GM18868 (cell line): ENCODE measurements around the gene CEP70.
"Not testable (repeated sequence)": the region's sequence is repeated elsewhere in the genome, so short reads cannot be mapped to it uniquely, and the experiment has no call there.

Experiments used
- ATAC-seq: cut with Tn5 transposase; IDR thresholded peaks from one replicate; pipeline ENCODE4 v1.9.1; 2021; ENCODE audit warnings: mild to moderate bottlenecking, moderate library complexity; ENCODE audit not compliant: unreplicated experiment

The CEP70 gene

DNA sequence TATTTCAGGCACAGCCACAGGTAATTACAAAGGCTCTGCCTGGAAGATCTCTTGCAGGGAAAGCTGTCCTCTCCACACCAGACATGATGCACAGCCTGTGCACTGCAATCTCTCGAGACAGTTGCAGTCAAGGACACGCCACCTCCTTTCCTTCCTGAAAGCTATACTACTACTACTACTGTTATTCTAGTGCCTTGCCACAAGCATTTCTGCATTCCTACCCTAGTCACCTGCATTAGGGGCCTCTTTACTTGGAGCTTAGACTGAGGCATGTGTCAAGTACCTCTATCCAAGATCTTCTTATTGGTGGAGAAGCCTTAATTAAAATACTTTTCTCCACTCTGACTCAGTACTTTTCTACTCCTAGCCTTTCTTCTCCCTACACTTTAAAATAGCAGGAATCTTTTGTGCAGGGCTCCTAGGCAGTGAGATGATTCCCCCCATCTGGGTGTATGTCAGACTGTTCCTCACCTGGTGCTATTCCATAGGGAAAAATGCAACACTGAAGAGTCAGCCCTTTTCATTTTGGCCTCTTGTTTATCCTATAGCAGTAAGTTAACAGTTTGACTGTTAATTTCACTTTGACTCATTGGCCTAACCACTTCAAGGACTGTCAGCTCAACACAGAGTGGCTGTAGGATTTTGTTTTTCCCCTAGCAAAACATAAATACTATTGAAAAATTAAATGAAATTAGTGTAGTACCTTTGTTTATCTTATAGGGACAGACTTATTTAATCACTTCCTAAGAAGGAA is 80.8 kb downstream of the CEP70 start:
- ATAC-seq = peak; percentile 73

DNA sequence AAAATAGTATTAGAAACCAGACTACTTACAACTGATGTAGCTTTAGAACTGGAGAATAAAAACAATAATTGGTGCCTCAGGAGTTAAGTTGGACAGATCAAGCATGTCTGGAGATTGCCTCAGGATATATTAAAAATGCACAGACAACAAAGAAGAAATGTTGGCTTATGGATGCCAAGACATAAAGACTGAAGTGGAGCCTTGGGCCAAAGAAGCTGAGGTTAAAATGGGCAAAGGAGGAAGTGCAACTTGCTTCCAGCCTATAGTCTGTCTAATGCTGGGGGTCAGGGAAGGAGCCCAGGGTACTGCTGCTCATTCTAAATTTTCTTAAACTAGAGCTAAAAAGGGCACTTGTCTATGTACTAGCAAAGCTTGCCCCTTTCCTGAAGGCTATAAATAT is 82.1 kb downstream of the CEP70 start:
- ATAC-seq = no peak

DNA sequence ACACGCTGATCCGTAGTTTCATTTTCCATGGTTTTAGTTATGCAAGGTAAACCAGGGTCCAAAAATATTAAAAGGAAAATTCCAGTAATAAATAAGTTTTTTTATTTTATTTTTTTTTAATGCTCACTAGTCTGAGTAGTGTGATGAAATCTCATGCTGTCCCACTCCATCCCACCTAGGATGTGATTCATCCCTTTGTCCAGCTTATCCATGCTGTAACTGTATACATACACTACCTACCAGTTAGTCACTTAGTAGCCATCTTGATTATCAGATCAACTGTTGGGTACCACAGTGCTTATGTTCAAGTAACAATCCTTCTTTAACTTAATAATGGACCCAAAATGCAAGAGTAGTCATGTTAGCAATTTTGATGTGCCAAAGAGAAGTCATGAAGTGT is 84.5 kb downstream of the CEP70 start:
- no peak for ATAC-seq

DNA sequence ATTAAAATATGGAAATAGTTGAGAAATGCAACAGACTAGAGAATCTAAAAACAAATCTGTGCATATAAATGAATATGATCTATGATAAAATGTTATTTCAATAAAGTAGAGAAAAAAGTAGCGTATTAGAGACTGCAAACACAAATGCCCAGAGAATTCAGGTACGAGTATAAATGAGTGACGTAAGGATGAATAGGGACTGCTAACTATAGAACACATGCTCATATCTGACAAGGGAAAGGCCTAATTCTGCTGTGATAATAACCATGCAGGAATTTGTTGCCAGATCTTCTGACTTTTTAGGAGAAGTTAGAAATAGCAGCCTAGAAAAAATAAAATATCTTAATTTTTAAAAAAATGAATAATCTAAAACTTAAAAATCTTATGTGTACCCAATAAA is 86.5 kb downstream of the CEP70 start:
- ATAC-seq = no peak

DNA sequence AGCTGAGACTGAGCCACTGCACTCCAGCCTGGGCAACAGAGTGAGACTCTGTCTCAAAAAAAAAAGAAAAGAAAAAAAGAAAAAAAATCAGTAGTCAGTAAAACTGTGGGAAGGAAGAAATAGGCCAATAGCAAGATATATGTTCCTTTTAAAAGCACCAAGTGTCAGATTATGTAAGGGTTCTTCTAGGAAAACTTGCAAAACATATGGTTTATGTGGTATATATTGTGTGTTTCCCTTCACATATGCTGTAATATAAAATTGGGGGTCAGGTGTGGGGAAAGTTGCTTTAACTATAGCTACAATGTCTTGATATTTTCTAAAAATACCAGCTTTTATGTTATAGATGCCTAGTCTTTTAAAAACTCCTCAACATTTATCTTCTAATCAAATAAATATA is 95.1 kb downstream of the CEP70 start:
- no peak for ATAC-seq

DNA sequence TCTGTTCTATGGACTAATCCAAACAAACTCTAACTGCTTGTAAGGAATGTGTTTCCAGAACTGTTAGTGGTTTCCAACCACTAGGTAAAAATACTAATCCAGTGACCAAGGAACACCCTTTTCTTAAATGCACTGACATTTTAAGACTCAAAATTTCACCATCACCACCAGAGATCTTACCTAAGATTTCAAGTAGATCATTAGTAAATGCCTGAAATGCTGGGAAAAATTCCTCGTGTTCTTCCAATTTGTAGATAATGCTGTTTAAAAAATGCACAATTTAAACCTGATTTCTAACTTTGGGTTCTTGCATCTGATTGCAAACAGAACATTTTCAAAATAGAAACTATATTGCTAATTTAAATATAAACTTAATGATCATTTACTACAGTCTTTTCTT is 96.2 kb downstream of the CEP70 start:
- ATAC-seq = no peak

DNA sequence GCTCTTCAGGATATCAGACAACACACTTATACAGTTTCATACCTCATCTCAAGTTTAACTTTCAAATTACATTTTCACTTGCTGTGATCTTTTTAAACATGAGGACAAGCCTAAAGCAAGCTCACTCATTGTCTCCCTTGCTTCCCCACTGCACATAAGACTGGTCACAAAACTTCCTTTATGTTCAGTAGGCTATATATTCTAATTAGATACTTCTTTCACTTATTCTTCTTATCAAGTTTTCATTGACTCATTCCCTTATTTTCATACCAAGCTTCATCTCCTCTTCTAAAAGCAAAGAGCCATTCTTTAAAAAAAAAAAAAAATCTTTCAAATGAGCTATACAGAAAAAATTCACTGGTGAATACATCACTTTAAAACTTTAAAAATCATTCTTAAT is 97.0 kb downstream of the CEP70 start:
- ATAC-seq = no peak

DNA sequence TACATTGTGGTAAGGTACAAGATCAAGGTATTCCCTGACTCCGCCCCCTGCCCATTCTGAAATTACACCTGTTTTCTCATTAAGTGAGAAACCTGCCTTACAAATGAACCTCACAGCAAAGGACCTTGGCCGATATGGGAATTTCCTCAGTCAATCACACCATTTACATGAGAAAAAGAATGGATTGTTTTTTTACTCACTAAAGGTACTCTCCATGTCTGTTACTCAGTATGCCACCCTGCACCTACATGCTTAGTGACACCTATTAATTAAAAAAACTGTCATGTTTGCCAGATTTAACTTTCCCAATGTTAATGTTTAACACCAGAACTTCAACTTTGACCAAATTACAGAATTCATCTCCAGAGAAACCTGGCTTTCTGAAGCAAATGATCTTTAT is 97.6 kb downstream of the CEP70 start:
- no peak for ATAC-seq

DNA sequence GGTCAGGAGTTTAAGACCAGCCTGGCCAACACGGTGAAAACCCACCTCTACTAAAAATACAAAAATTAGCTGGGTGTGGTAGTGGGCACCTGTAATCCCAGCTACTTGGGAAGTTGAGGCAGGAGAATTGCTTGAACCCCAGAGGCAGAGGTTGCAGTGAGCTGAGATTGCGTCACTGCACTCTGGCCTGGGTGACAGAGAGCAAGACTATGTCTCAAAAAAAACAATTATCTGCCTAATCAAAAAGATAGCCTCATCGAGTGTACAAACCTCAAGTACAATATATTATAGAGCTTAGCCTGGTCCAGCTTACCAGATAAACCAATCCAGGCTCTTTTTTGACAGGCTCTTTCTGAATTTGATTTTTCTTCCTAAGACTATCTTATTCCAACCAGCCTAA is 98.4 kb downstream of the CEP70 start:
- ATAC-seq = not testable (repeated sequence)

DNA sequence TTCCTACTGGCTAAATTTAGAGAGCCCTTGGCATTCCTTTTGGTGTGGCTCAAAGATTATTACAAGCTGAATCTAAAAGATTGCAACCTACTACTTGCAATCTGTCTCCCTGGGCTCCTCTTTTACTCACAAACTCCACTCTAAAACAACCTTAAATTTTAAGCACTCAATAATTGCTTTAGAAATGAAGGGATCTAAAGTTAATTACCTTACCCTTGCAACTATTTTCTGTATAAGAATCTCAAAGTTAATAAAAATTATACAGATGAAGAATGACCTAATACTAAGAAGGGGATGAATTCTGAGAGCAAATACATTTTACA is 99.5 kb downstream of the CEP70 start:
- no peak for ATAC-seq

DNA sequence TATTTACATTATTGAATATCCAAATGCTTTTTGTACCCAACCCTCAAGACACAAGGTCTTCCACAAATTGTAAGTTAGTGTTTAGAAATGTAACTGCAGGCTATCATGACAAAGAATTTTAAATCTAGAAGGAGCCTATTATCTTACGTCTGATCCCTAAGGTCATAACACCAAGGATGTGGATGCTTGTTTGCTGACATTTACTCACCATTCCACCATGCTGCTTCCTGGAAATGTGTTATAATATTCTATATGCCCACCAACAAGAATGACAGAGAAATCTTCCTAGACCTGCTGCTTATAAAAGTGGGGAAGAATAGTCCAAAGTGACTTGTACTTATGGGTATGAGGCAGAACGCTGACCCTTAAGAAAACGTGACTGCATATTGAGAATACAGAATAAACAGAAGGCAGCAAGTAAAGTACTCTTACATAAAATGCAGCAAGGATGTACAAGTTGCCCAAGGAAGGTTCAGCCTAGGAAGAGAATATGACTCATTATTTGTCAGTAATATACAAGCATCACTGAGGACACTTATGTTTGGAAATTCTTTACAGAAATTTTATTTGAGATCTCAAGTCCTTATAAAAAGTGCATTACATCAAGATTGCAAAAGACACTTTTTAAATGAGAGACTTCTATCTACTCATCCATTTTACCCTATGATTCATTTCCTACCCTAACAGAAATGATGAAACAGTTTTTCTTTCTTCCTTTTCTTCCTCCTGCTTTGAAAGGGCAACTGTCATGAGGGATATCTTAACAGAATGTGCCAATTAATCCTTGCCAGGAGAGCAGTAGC is 100.1 kb downstream of the CEP70 start:
- no peak for ATAC-seq

DNA sequence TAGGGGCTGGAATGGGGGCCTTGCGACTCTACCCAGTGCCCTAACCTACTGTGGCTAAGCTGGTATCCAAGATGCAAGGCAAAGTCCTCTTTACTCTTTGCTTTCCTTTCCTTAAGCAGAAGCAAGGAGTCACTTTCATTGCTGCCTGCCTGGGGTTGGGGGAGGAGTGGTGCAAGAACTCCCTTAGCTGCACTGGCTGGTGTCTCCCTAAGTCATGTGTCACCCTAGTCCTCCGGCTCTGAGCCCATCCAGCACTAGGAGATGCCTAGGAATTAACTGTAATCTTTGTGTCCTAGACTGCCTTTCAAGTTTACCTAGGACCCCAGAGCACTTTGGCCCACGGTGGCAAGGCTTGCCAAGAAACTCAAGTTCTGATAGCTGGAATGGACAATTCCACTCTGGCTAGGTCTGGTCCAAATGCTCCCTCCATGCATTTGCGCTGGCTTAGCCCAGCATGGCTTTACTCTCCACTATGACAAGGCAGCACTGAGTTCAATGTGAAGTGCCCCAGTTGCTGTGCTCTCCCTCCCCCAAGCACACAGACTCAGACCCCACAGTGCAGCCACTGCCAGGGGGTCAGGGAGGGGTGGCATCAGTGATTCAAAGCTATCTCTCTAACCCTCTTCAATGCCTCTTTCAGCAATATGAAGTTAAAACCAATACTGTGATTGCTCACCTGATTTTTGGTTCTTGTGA is 100.9 kb downstream of the CEP70 start:
- no peak for ATAC-seq

DNA sequence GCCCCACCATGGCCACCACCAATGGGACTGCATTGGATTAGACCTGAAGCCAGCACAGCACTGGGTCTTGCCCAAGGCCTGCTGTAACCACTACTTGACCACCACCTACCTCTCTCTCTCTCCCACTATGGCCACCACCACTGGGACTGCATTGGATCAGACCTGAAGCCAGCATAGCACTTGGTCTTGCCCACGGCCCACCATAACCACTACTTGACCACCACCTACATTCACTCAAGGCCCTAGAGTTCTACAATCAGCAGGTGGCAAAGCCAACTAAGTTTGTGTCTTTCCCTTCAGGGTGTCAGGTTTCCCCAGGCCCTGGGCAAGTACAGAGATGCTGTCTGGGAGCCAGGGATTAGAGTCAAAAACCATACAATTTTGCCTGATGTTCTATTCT is 102.1 kb downstream of the CEP70 start:
- no peak for ATAC-seq

DNA sequence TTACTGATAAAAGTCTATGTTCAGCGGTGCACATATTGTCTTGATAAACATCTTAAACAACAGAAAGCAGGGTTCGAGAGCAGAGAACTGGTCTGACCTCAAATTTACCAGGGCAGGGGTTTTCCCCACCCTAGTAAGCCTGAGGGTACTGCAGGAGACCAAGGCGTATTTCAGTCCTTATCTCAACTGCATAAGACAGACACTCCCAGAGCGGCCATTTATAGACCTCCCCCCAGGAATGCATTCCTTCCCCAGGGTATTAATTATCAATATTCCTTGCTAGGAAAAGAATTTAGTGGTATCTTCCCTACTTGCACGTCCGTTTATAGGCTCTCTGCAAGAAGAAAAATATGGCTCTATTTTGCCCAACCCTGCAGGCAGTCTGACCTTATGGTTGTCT is 107.5 kb downstream of the CEP70 start:
- not testable (repeated sequence) for ATAC-seq

DNA sequence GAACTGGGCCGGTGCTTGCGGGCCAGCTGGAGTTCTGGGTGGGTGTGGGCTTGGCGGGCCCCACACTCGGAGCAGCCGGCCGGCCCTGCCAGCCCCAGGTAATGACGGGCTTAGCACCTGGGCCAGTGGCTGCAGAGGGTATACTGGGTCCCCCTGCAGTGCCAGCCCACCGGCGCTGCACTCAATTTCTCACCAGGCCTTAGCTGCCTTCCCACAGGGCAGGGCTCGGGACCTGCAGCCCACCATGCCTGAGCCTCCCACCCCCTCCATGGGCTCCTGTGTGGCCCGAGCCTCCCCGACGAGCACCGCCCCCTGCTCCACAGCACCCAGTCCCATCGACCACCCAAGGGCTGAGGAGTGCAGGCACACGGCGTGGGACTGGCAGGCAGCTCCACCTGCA is 109.4 kb downstream of the CEP70 start:
- not testable (repeated sequence) for ATAC-seq

DNA sequence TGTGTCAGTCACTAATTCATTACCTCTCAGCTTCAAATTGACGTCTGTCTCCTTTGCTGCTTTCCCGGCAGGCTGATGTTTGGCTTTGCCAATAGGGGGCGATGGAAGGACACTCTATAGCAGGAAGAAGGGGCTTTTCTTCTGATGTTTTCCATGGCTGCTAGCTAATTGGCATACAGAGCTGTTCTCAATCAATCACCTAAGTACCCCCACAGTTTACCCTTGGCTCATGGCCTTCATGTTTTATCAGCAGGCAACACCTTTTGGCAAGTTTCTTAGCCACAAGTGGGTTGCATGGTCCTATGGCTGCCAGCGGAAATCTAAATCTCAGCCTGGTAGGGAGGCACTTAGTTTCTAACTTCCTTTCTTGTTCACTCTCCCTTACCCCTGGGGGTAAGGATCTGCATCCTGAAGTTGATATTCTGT is 114.6 kb downstream of the CEP70 start:
- peak; percentile 64 for ATAC-seq

DNA sequence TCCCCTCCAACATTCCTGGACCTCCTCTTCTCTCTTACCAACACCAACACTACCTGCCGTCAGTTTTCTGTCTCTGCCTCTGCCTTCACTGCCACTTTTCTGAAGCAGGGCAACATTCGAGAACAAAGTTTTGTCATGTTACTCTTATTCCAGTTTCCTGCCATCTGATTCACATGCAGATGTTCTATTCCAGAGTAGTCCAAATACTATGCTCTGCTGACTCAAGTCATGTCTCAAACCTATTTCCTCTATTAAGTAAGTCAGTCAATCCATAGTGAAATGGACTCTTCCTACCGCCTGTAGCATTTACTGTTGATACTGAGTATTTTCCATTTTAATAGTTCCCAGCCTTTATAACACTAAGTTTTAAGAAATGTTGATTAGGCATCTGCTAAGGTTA is 116.3 kb downstream of the CEP70 start:
- no peak for ATAC-seq

DNA sequence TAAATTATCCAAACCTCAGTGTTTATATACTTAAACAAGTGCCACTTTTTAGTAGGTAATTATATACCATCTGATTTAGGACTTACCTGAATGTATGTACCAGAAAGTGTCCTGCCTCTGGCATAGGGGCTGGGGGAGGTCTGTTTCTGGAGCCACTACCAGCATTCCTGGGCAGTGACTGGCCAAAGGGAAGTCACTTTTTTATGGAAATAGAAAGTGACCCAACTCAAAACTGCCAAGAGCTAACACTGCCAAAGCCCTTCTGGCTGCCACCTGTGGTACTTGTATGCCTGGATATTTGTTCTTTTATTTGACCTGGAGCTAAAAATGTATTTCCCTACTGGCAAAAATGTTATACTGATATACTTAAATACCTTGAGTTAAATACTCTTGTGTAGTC is 116.9 kb downstream of the CEP70 start:
- no peak for ATAC-seq

DNA sequence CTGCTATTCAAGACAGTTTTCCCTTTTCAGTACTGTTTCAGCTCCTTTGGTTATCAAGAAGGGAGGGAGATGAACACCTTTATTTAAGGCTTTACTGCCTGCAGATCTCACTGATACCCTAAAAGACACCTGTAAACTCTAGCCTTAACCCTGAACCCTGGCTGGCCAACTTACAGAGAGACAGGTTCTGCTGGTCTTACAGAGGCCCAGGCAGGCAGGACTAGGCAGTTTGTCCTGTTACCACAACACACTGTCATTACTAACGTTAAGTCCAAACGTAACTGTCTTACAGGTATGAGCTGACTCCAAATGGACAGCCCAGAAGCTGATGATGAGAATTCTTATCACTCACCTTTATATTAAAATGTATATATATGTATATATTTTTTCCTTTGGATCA is 117.5 kb downstream of the CEP70 start:
- no peak for ATAC-seq

DNA sequence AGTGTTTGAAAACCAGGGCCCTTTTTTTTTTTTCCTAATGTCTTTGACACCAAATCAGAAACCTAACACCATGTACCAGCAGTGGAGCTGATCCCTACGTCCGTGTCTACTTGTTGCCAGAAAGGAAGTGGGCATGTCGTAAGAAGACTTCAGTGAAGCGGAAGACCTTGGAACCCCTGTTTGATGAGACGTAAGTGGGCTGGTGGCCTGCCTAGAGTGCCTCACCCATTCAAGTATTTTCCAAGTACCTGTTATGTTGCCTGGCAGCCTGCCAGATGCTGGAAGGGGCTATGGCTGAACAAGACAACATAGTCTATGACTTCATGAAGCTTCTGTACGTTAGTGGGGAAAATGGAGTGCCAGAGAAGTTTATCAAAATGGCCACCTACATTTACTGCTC is 119.9 kb downstream of the CEP70 start:
- ATAC-seq = no peak

DNA sequence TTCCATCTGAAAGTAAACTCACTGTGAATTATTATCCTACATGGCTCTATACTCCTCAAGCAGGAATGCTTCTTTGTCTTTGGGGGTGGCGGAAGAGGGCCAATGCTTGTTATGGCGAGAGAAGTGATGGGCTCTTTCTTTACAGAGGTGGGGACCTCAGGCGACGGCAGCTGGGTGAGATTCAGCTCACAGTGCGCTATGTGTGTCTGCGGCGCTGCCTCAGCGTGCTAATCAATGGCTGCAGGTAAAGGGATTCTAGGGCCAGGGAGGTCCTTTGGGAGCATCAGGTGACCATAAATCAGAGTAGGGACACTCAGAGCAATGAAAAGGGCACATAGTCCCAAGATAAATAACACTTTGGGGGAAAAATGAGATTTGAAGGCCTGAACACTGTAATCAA is 120.7 kb downstream of the CEP70 start:
- ATAC-seq = no peak
